GM19455 (cell line): Measurements from ENCODE around the gene MRLN.

Experiments used
- ATAC-seq: cut with Tn5 transposase; IDR thresholded peaks from one replicate; pipeline ENCODE4 v1.9.1; 2021; ENCODE audit not compliant: unreplicated experiment

MRLN gene

GRCh38 chr10:59706851-59707797, 46.1 kb downstream of the MRLN start:
- ATAC-seq: no peak

GRCh38 chr10:59705931-59706330, 47.3 kb downstream of the MRLN start:
- ATAC-seq: no peak

- ATAC-seq: no peak
Measured at GRCh38 chr10:59704630-59705029, 48.6 kb downstream of the MRLN start.

GRCh38 chr10:59702347-59702746, 50.9 kb downstream of the MRLN start:
- ATAC-seq: no peak

GRCh38 chr10:59700709-59701108, 52.5 kb downstream of the MRLN start:
- ATAC-seq: no peak

- ATAC-seq: no peak
Measured at GRCh38 chr10:59698326-59698725, 54.9 kb downstream of the MRLN start.

- no peak for ATAC-seq
Measured at GRCh38 chr10:59695637-59696036, 57.6 kb downstream of the MRLN start.

GRCh38 chr10:59694936-59695335, 58.3 kb downstream of the MRLN start:
- no peak for ATAC-seq

GRCh38 chr10:59692113-59692512, 61.1 kb downstream of the MRLN start:
- ATAC-seq: no peak

- ATAC-seq: no peak
Measured at GRCh38 chr10:59688921-59689351, 64.3 kb downstream of the MRLN start.

- ATAC-seq: no peak
Measured at GRCh38 chr10:59687657-59688056, 65.6 kb downstream of the MRLN start.
